Left lung (tissue), 10 donors: ENCODE measurements around the gene LRMDA. TPM values are rescaled to one million over a fixed set of nuclear protein-coding genes. Genes with fewer than 3 reads are reported as not detected.
A peak's percentile ranks its signal among the peaks of the same experiment; 100 is the strongest.

ENCODE experiments used
- ATAC-seq: fragments of 200-7000 bp; cut with Tn5 transposase; one replicate; pipeline ENCODE4 v1.9.1; 2020; ENCODE audit warnings: moderate library complexity
- DNase-seq, 4 donors: peaks; one replicate each; pipeline ENCODE4 v3.0.0-alpha.2; 2013 to 2020
- H3K27ac ChIP-seq, 2 donors: fragments of 200-600 bp; sonication (generic) in 1 of 2; one replicate each; pipeline versions ENCODE4 v1.5.0 to v1.8.0; 2020 to 2021
- H3K27me3 ChIP-seq, 2 donors: fragments of 200-600 bp; sonication (generic) in 1 of 2; one replicate each; pipeline versions ENCODE4 v1.5.0 to v1.8.0; 2020 to 2021
- H3K36me3 ChIP-seq, 2 donors: fragments of 200-600 bp; sonication (generic) in 1 of 2; one replicate each; pipeline versions ENCODE4 v1.5.0 to v1.8.0; 2020 to 2021
- H3K4me1 ChIP-seq, 2 donors: fragments of 200-600 bp; one replicate each; pipeline ENCODE4 v1.8.0; 2021
- H3K4me3 ChIP-seq, 2 donors: fragments of 200-600 bp; sonication (generic) in 1 of 2; one replicate each; pipeline versions ENCODE4 v1.5.0 to v1.8.0; 2020 to 2021; ENCODE audit warnings: mild to moderate bottlenecking in 1 of 2
- H3K9me3 ChIP-seq, 2 donors: fragments of 200-600 bp; sonication (generic) in 1 of 2; one replicate each; pipeline versions ENCODE4 v1.5.0 to v1.8.0; 2020 to 2021
- intact Hi-C, 2 donors: fragments of 100-400 bp; cut with DNase I; formaldehyde crosslinking; loops; one replicate each; pipeline versions ENCODE4 v1.11.2 to v1.14.2; 2022
- polyA plus RNA-seq, 6 donors: library from polyadenylated mRNA; unstranded; fragments of 120-200 nt; gene quantifications; one replicate each; pipeline ENCODE4 v1.2.1, GENCODE V29; 2013; ENCODE audit not compliant: insufficient read length in 6 of 6
- total RNA-seq, 2 donors: library from RNA; stranded (reverse); fragmentation: NEBNext Ultra II Directional; extraction: Animal tissue kit (Norgen Biotek cat#: 25700); gene quantifications; one replicate each; pipeline ENCODE4 v1.2.1, GENCODE V29; 2021
- TF ChIP-seq, protein P1 (sequence below), 2 donors: fragments of 200-600 bp; sonication (generic) in 1 of 2; IDR thresholded peaks; one replicate each; pipeline versions ENCODE4 v1.5.0 to v1.8.0; 2021; ENCODE audit warnings: antibody characterized with exemption in 2 of 2
- donor health status: DM: no; HTN: yes; CAD: no.
- donor health status: DM: no; HTN: no; CAD: no.

Gene LRMDA
- total and polyA plus RNA-seq, 8 donors: 13.9 to 23.6 (median 18.7) TPM

DNA sequence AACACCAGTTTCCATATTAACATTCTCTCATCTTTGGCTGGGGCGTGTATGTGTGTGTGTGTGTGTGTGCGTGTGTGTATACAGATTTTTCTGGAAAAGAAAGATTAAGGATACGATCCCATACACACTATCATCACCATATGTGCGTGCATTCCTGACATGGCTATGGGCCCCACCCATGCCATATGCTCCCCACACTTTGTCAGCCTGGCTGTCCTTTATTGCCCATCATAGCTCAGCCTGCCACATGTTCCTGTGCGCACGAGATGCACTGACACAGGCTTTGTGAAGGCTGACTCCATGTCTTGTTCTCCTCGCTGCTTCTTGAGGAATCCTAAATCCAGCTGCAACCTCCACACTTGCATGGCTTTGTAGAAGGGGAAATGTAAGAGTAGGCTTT, 984.1 kb downstream of the LRMDA start:
- DNase-seq: no peak
- ATAC-seq: no peak
- no peak overlapping the region for H3K27ac ChIP-seq
- H3K9me3 ChIP-seq: no peaks in the 10 kb centered on the region
- TF ChIP-seq, protein P1, sequence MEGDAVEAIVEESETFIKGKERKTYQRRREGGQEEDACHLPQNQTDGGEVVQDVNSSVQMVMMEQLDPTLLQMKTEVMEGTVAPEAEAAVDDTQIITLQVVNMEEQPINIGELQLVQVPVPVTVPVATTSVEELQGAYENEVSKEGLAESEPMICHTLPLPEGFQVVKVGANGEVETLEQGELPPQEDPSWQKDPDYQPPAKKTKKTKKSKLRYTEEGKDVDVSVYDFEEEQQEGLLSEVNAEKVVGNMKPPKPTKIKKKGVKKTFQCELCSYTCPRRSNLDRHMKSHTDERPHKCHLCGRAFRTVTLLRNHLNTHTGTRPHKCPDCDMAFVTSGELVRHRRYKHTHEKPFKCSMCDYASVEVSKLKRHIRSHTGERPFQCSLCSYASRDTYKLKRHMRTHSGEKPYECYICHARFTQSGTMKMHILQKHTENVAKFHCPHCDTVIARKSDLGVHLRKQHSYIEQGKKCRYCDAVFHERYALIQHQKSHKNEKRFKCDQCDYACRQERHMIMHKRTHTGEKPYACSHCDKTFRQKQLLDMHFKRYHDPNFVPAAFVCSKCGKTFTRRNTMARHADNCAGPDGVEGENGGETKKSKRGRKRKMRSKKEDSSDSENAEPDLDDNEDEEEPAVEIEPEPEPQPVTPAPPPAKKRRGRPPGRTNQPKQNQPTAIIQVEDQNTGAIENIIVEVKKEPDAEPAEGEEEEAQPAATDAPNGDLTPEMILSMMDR (IDR thresholded peaks at IDR 0.05): no peak
- no peaks in the 10 kb centered on the region for H3K27me3 ChIP-seq
- no peaks in the 10 kb centered on the region for H3K4me1 ChIP-seq
- no peak overlapping the region for H3K4me3 ChIP-seq
- no peaks in the 10 kb centered on the region for H3K36me3 ChIP-seq
- intact Hi-C loops: no loop called here

DNA sequence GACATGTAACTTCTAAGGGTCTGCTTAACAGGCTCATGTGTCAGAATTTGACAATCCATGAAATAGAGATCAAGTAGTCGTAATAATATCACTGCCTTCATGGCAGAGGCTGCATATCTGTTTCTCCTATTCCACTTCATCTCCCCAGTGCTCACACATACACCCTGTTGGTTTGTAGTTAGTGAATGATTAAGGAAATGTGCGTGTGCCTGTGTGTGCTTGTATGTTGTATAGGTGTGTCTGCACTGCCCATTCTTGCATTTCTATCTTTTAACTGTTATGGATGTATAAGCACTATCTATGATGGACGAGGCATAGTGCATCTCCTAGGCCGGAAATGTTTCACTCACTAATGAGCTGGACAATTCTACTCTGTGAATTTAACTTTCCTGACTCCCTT, 985.2 kb downstream of the LRMDA start:
- TF ChIP-seq, protein P1 (IDR thresholded peaks at IDR 0.05): no peak
- Histone ChIP-seq H3K9me3 (no peaks in the 10 kb centered on the region), H3K4me3 (no peak overlapping the region), H3K36me3 (no peaks in the 10 kb centered on the region), H3K27me3 (no peaks in the 10 kb centered on the region), H3K27ac (no peak overlapping the region), H3K4me1 (no peaks in the 10 kb centered on the region)
- intact Hi-C loops: no loop called here
- ATAC-seq: no peak
- no peak for DNase-seq

DNA sequence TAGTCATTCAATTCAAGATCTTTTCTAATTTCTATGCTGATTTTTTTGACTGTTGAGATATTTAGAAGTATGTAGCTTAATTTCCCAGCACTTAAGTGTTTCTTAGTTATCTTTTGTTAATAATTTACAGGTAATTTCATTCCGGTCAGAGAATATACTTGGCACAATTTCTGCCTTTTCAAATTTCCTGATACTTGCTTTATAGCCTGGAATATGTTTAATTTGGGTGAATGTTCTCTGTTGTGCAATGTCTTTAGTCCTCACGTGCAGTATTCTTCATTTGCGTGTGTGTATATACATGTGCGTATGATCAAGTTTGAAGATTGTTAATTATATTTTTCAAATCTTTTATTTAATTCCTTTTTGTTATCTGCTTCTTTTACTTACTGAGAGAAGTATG, 989.3 kb downstream of the LRMDA start:
- TF ChIP-seq, protein P1 (IDR thresholded peaks at IDR 0.05): no peak
- no peaks in the 10 kb centered on the region for H3K4me1 ChIP-seq
- DNase-seq (no peak), ATAC-seq (peak; percentile 32)
- H3K27ac ChIP-seq: no peak overlapping the region
- no peak overlapping the region for H3K4me3 ChIP-seq
- intact Hi-C loops: no loop called here
- no peaks in the 10 kb centered on the region for H3K9me3 ChIP-seq
- H3K27me3 ChIP-seq: no peaks in the 10 kb centered on the region
- H3K36me3 ChIP-seq: no peaks in the 10 kb centered on the region

DNA sequence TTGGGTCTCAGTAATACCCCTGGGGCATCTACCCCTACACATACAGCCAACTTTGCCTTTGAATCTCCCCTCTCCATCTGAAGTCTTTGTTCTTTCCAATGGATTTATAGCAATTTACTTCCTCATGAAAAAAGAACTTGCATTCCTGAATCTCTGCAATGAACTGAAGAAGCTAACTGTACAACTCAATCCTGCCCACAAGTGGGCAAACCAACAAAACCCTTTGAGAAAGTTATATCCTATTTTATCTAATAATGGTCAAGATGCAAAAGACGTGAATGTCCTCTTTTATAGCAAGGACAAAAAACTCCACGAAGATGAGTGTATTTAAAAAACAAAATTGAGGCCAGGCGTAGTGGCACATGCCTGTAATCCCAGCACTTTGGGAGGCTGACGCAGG, 991.3 kb downstream of the LRMDA start:
- H3K4me1 ChIP-seq: no peaks in the 10 kb centered on the region
- TF ChIP-seq, protein P1 (IDR thresholded peaks at IDR 0.05): no peak
- no peaks in the 10 kb centered on the region for H3K9me3 ChIP-seq
- no peak overlapping the region for H3K27ac ChIP-seq
- no peaks in the 10 kb centered on the region for H3K27me3 ChIP-seq
- H3K4me3 ChIP-seq: no peak overlapping the region
- DNase-seq: no peak
- H3K36me3 ChIP-seq: no peaks in the 10 kb centered on the region
- intact Hi-C loops: no loop called here
- no peak for ATAC-seq

DNA sequence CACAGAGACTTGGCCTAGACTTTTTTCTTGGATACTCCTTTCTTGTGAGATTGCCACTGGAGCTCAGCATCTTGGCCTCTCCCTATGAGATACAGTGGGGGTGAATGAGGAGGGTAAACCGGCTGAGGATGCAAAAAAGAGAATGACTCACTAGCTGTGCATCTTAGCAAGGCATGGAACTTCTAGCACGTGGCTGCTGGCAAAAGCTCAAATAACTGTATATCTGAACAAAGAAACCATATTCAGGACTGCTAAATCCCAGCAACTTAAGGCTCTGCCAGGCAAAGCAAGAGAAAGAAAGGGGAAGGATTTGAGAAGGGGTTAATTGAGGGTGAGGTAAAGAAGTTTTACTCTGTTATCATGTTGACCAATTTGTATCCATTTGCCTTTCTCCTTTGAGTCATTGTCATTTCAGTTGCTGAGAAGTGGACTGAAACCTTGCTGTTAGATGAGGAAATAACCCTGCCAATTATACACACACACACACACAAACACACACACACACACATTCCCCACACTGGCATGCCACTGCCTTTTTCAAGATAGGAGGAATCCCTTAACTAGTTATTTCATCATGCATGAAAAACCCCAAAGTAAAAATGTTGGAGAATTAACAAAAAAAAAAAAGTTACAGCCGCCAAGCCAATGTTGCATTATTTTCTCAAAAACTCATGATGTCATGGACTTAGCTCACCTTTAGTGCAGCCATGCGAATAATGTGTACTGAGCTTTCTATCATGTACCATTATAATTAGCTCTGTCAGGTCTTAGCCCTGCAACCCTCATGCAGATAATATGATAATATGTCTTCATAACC, 997.3 kb downstream of the LRMDA start:
- intact Hi-C loops: no loop called here
- ATAC-seq: peak; percentile 21
- H3K27ac ChIP-seq: peak overlapping the region in 1 of 2 donors; percentile 41

More for the DNA sequence above, 997.3 kb downstream of the LRMDA start:
- H3K4me1 ChIP-seq: peaks cover 7 to 27% of the 10 kb centered on the region in 2 donors
- no peaks in the 10 kb centered on the region for H3K27me3 ChIP-seq
- no peak overlapping the region for H3K4me3 ChIP-seq
- no peaks in the 10 kb centered on the region for H3K9me3 ChIP-seq
- H3K36me3 ChIP-seq: no peaks in the 10 kb centered on the region
- peak in 1 of 4 donors; percentile 40 for DNase-seq
- TF ChIP-seq, protein P1 (IDR thresholded peaks at IDR 0.05): no peak
